Activated naive CD4-positive, alpha-beta T cell treated with anti-CD3 and anti-CD28 coated beads, Interleukin-2, amount 10 ng/mL, durations not matched to agents 7 days and 5 days (primary cell): Measurements from ENCODE around the gene HS6ST1.

ENCODE experiments used
- CTCF ChIA-PET: fragments of 350-600 bp; sonication (Branson Sonifier 250); formaldehyde crosslinking; loops from one replicate; lab custom pipeline; 2021; ENCODE audit warnings: antibody characterized with exemption; lab: Charles Lee
- DNase-seq: peaks from one replicate; pipeline ENCODE4 v3.0.0-alpha.2; 2020
- H3K27ac Mint-ChIP-seq: one replicate; pipeline ENCODE4 v1.8.0; 2021; ENCODE audit warnings: mild to moderate bottlenecking, moderate library complexity, mixed read lengths
- H3K27me3 Mint-ChIP-seq: one replicate; pipeline ENCODE4 v1.8.0; 2021; ENCODE audit warnings: mild to moderate bottlenecking, mixed read lengths
- H3K36me3 Mint-ChIP-seq: one replicate; pipeline ENCODE4 v1.8.0; 2021; ENCODE audit warnings: mixed read lengths
- H3K4me1 Mint-ChIP-seq: one replicate; pipeline ENCODE4 v1.8.0; 2021; ENCODE audit warnings: mixed read lengths
- H3K4me3 Mint-ChIP-seq: one replicate; pipeline ENCODE4 v1.8.0; 2021; ENCODE audit warnings: mild to moderate bottlenecking, moderate library complexity, mixed read lengths
- H3K9me3 Mint-ChIP-seq: one replicate; pipeline ENCODE4 v1.8.0; 2021; ENCODE audit warnings: mixed read lengths

The HS6ST1 gene

GRCh38 chr2:128282976-128283810 is 35.5 kb downstream of the HS6ST1 start:
- H3K27me3 Mint-ChIP-seq: no peaks in the 10 kb centered on the region
- H3K36me3 Mint-ChIP-seq: no peaks in the 10 kb centered on the region
- CTCF ChIA-PET: no interaction called here
- no peak overlapping the region for H3K4me3 Mint-ChIP-seq
- H3K9me3 Mint-ChIP-seq: no peaks in the 10 kb centered on the region
- peaks cover 19% of the 10 kb centered on the region for H3K4me1 Mint-ChIP-seq
- H3K27ac Mint-ChIP-seq: no peak overlapping the region
- no peak for DNase-seq

- CTCF ChIA-PET: no interaction called here
These were observed 36.3 kb downstream of the HS6ST1 start for GRCh38 chr2:128282246-128282975.

GRCh38 chr2:128281852-128282245 is 36.8 kb downstream of the HS6ST1 start:
- CTCF ChIA-PET: no interaction called here
- H3K4me3 Mint-ChIP-seq: no peak overlapping the region
- H3K9me3 Mint-ChIP-seq: no peaks in the 10 kb centered on the region
- DNase-seq: no peak
- H3K27me3 Mint-ChIP-seq: no peaks in the 10 kb centered on the region
- H3K4me1 Mint-ChIP-seq: peaks cover 19% of the 10 kb centered on the region
- H3K27ac Mint-ChIP-seq: no peak overlapping the region
- no peaks in the 10 kb centered on the region for H3K36me3 Mint-ChIP-seq

More at GRCh38 chr2:128282246-128282975, 36.3 kb downstream of the HS6ST1 start:
- Mint-ChIP-seq H3K4me1 (peaks cover 19% of the 10 kb centered on the region), H3K4me3 (no peak overlapping the region), H3K9me3 (no peaks in the 10 kb centered on the region), H3K36me3 (no peaks in the 10 kb centered on the region), H3K27me3 (no peaks in the 10 kb centered on the region), H3K27ac (no peak overlapping the region)
- DNase-seq: no peak

- CTCF ChIA-PET: no interaction called here
- Mint-ChIP-seq H3K27me3 (no peaks in the 10 kb centered on the region), H3K4me3 (no peak overlapping the region), H3K9me3 (no peaks in the 10 kb centered on the region), H3K27ac (no peak overlapping the region), H3K4me1 (peaks cover 19% of the 10 kb centered on the region), H3K36me3 (no peaks in the 10 kb centered on the region)
- peak; percentile 16 for DNase-seq
These were observed 37.8 kb downstream of the HS6ST1 start for GRCh38 chr2:128280901-128281321.

- H3K36me3 Mint-ChIP-seq: no peaks in the 10 kb centered on the region
- H3K4me3 Mint-ChIP-seq: no peak overlapping the region
- peaks cover 19% of the 10 kb centered on the region for H3K4me1 Mint-ChIP-seq
- H3K9me3 Mint-ChIP-seq: no peaks in the 10 kb centered on the region
- no peaks in the 10 kb centered on the region for H3K27me3 Mint-ChIP-seq
- CTCF ChIA-PET: no interaction called here
- DNase-seq: peak; percentile 31
- H3K27ac Mint-ChIP-seq: no peak overlapping the region
These were observed 38.4 kb downstream of the HS6ST1 start for GRCh38 chr2:128280158-128280871.

GRCh38 chr2:128279786-128280157 is 38.9 kb downstream of the HS6ST1 start:
- CTCF ChIA-PET: no interaction called here
- no peaks in the 10 kb centered on the region for H3K27me3 Mint-ChIP-seq
- H3K27ac Mint-ChIP-seq: peak overlapping the region; percentile 69
- peaks cover 4% of the 10 kb centered on the region for H3K9me3 Mint-ChIP-seq
- H3K4me1 Mint-ChIP-seq: peaks cover 19% of the 10 kb centered on the region
- H3K4me3 Mint-ChIP-seq: no peak overlapping the region
- peaks cover 4% of the 10 kb centered on the region for H3K36me3 Mint-ChIP-seq
- no peak for DNase-seq

GRCh38 chr2:128279009-128279408 is 39.7 kb downstream of the HS6ST1 start:
- DNase-seq: peak; percentile 9

GRCh38 chr2:128277961-128278681 is 40.5 kb downstream of the HS6ST1 start:
- H3K4me1 Mint-ChIP-seq: peaks cover 21% of the 10 kb centered on the region

More at GRCh38 chr2:128279009-128279408, 39.7 kb downstream of the HS6ST1 start:
- H3K27me3 Mint-ChIP-seq: no peaks in the 10 kb centered on the region
- H3K27ac Mint-ChIP-seq: no peak overlapping the region
- H3K4me1 Mint-ChIP-seq: peaks cover 19% of the 10 kb centered on the region
- peaks cover 9% of the 10 kb centered on the region for H3K36me3 Mint-ChIP-seq
- no peak overlapping the region for H3K4me3 Mint-ChIP-seq
- CTCF ChIA-PET: no interaction called here
- peaks cover 8% of the 10 kb centered on the region for H3K9me3 Mint-ChIP-seq

GRCh38 chr2:128276878-128277675 is 41.6 kb downstream of the HS6ST1 start:
- Mint-ChIP-seq H3K27ac (no peak overlapping the region), H3K9me3 (peaks cover 10% of the 10 kb centered on the region), H3K36me3 (peaks cover 10% of the 10 kb centered on the region), H3K4me3 (no peak overlapping the region), H3K4me1 (peaks cover 19% of the 10 kb centered on the region), H3K27me3 (no peaks in the 10 kb centered on the region)
- DNase-seq: peak; percentile 19
- CTCF ChIA-PET: no interaction called here

More at GRCh38 chr2:128277961-128278681, 40.5 kb downstream of the HS6ST1 start:
- peak; percentile 9 for DNase-seq
- CTCF ChIA-PET: no interaction called here
- Mint-ChIP-seq H3K9me3 (peaks cover 10% of the 10 kb centered on the region), H3K27ac (no peak overlapping the region), H3K27me3 (no peaks in the 10 kb centered on the region), H3K4me3 (no peak overlapping the region), H3K36me3 (peaks cover 10% of the 10 kb centered on the region)

- DNase-seq: peak; percentile 11
- CTCF ChIA-PET: no interaction called here
- H3K4me1 Mint-ChIP-seq: peaks cover 13% of the 10 kb centered on the region
These were observed 43.1 kb downstream of the HS6ST1 start for GRCh38 chr2:128275498-128276045.

GRCh38 chr2:128274218-128274617 is 44.5 kb downstream of the HS6ST1 start:
- no peak overlapping the region for H3K4me3 Mint-ChIP-seq
- H3K36me3 Mint-ChIP-seq: peaks cover 10% of the 10 kb centered on the region
- H3K4me1 Mint-ChIP-seq: peaks cover 3% of the 10 kb centered on the region
- H3K27ac Mint-ChIP-seq: no peak overlapping the region
- CTCF ChIA-PET: no interaction called here
- peaks cover 10% of the 10 kb centered on the region for H3K9me3 Mint-ChIP-seq
- no peak for DNase-seq
- H3K27me3 Mint-ChIP-seq: no peaks in the 10 kb centered on the region

More at GRCh38 chr2:128275498-128276045, 43.1 kb downstream of the HS6ST1 start:
- peaks cover 10% of the 10 kb centered on the region for H3K36me3 Mint-ChIP-seq
- H3K4me3 Mint-ChIP-seq: no peak overlapping the region
- peaks cover 10% of the 10 kb centered on the region for H3K9me3 Mint-ChIP-seq
- H3K27me3 Mint-ChIP-seq: no peaks in the 10 kb centered on the region
- H3K27ac Mint-ChIP-seq: no peak overlapping the region

GRCh38 chr2:128273469-128274081 is 45.1 kb downstream of the HS6ST1 start:
- DNase-seq: no peak
- peaks cover 3% of the 10 kb centered on the region for H3K4me1 Mint-ChIP-seq
- peaks cover 10% of the 10 kb centered on the region for H3K36me3 Mint-ChIP-seq
- no peak overlapping the region for H3K27ac Mint-ChIP-seq
- H3K27me3 Mint-ChIP-seq: no peaks in the 10 kb centered on the region
- H3K9me3 Mint-ChIP-seq: peaks cover 10% of the 10 kb centered on the region
- no peak overlapping the region for H3K4me3 Mint-ChIP-seq
- CTCF ChIA-PET: no interaction called here
